Activated CD8-positive, alpha-beta memory T cell treated with anti-CD3 and anti-CD28 coated beads for 36 hours (primary cell): ENCODE measurements around the gene PIGS. TPM values are rescaled to one million over a fixed set of nuclear protein-coding genes. Genes with fewer than 3 reads are reported as not detected.

Source experiments
- CTCF ChIA-PET: fragments of 350-600 bp; sonication (Branson Sonifier 250); formaldehyde crosslinking; loops from one replicate; lab custom pipeline; 2021; ENCODE audit warnings: antibody characterized with exemption; lab: Charles Lee
- POLR2A ChIA-PET: fragments of 350-600 bp; sonication (Branson Sonifier 250); formaldehyde crosslinking; loops from one replicate; lab custom pipeline; 2021; ENCODE audit warnings: antibody characterized with exemption; lab: Charles Lee
- total RNA-seq, 2 experiments: library from RNA; stranded (reverse); gene quantifications; one replicate each; pipeline ENCODE4 v1.2.3, GENCODE V29; 2021

PIGS gene
- total RNA-seq, 2 experiments from 2014 or later = 50.0 to 50.3 TPM

GRCh38 chr17:28569446-28569845 is 1.9 kb downstream of the PIGS start:
- CTCF ChIA-PET = interaction anchor here (1.2 kb wide), 1 partner anchor 16 kb away, joined by 5 read pairs; no protein-coding TSS in a partner anchor

GRCh38 chr17:28567604-28568003 is 3.7 kb downstream of the PIGS start:
- ChIA-PET CTCF (no interaction called here), POLR2A (no interaction called here)

More at GRCh38 chr17:28569446-28569845, 1.9 kb downstream of the PIGS start:
- POLR2A ChIA-PET = no interaction called here

- CTCF ChIA-PET = no interaction called here
- POLR2A ChIA-PET = no interaction called here
Observed at GRCh38 chr17:28563475-28563874, 7.8 kb downstream of the PIGS start.

GRCh38 chr17:28555022-28555421 is 16.3 kb downstream of the PIGS start:
- ChIA-PET CTCF (interaction anchor here (1.5 kb wide), 1 partner anchor 17 kb away, joined by 3 read pairs; the partner anchor contains the start of gene PIGS), POLR2A (no interaction called here)

GRCh38 chr17:28554565-28554964 is 16.8 kb downstream of the PIGS start:
- ChIA-PET POLR2A (no interaction called here), CTCF (interaction anchor here (1.5 kb wide), 1 partner anchor 17 kb away, joined by 3 read pairs; the partner anchor contains the start of gene PIGS)

GRCh38 chr17:28553000-28553505 is 18.3 kb downstream of the PIGS start:
- ChIA-PET CTCF (interaction anchor here (0.7 to 1.1 kb wide), 3 partner anchors 22 to 152 kb away, joined by 3 to 5 read pairs (median 3); no protein-coding TSS in a partner anchor), POLR2A (no interaction called here)

- ChIA-PET POLR2A (no interaction called here), CTCF (interaction anchor here (0.8 to 1.4 kb wide), 3 partner anchors 15 to 46 kb away, joined by 3 to 5 read pairs (median 4); no protein-coding TSS in a partner anchor)
Observed at GRCh38 chr17:28552176-28552999, 18.9 kb downstream of the PIGS start, which contains the start of gene UNC119. TSS of gene UNC119 (minus strand) at chr17:28552624. CDS start at chr17:28552557, 67 bp downstream.

- ChIA-PET CTCF (interaction anchor here (0.9 to 1.4 kb wide), 2 partner anchors 14 to 19 kb away, joined by 3 to 4 read pairs; no protein-coding TSS in a partner anchor), POLR2A (interaction anchor here (1.0 kb wide), 2 partner anchors 20 to 48 kb away, joined by 3 read pairs; no protein-coding TSS in a partner anchor)
Observed at GRCh38 chr17:28551421-28552175, 19.7 kb downstream of the PIGS start.

- ChIA-PET POLR2A (interaction anchor here (0.7 to 1.1 kb wide), 4 partner anchors 20 to 49 kb away, joined by 3 read pairs; partner anchors contain the start of genes ALDOC and PIGS), CTCF (interaction anchor here (0.9 to 1.4 kb wide), 3 partner anchors 13 to 64 kb away, joined by 3 to 4 read pairs (median 3); no protein-coding TSS in a partner anchor)
Observed at GRCh38 chr17:28550858-28551257, 20.5 kb downstream of the PIGS start.

- CTCF ChIA-PET = interaction anchor here (0.9 to 4.2 kb wide), 9 partner anchors 9 to 66 kb away, joined by 3 to 16 read pairs (median 6); partner anchors contain the start of genes ALDOC and PIGS
- POLR2A ChIA-PET = interaction anchor here (1.1 to 2.2 kb wide), 2 partner anchors 22 to 50 kb away, joined by 3 to 5 read pairs; partner anchors contain the start of gene PIGS
Observed at GRCh38 chr17:28549236-28550132, 21.8 kb downstream of the PIGS start.

- CTCF ChIA-PET = interaction anchor here (0.8 to 4.2 kb wide), 10 partner anchors 8 to 70 kb away, joined by 3 to 16 read pairs (median 6); partner anchors contain the start of genes PIGS and SPAG5
- POLR2A ChIA-PET = interaction anchor here (2.2 kb wide), 1 partner anchor 51 kb away, joined by 5 read pairs; no protein-coding TSS in a partner anchor
Observed at GRCh38 chr17:28548417-28549130, 22.8 kb downstream of the PIGS start.

GRCh38 chr17:28547623-28548416 is 23.5 kb downstream of the PIGS start:
- ChIA-PET POLR2A (interaction anchor here (2.2 kb wide), 1 partner anchor 52 kb away, joined by 5 read pairs; no protein-coding TSS in a partner anchor), CTCF (interaction anchor here (1.0 to 4.2 kb wide), 8 partner anchors 11 to 71 kb away, joined by 3 to 16 read pairs (median 6); partner anchors contain the start of genes PIGS and SPAG5)

GRCh38 chr17:28547096-28547622 is 24.2 kb downstream of the PIGS start:
- CTCF ChIA-PET = interaction anchor here (1.5 to 4.2 kb wide), 6 partner anchors 10 to 52 kb away, joined by 4 to 16 read pairs (median 6); partner anchors contain the start of genes PIGS and SPAG5

GRCh38 chr17:28545787-28546415 is 25.4 kb downstream of the PIGS start:
- ChIA-PET POLR2A (no interaction called here), CTCF (interaction anchor here (0.6 to 4.2 kb wide), 4 partner anchors 9 to 67 kb away, joined by 3 to 16 read pairs (median 6); partner anchors contain the start of gene PIGS)

More at GRCh38 chr17:28547096-28547622, 24.2 kb downstream of the PIGS start:
- POLR2A ChIA-PET = no interaction called here

- ChIA-PET POLR2A (no interaction called here), CTCF (interaction anchor here (0.9 kb wide), 1 partner anchor 67 kb away, joined by 3 read pairs; no protein-coding TSS in a partner anchor)
Observed at GRCh38 chr17:28545141-28545503, 26.2 kb downstream of the PIGS start.
